Spleen (tissue), 7 donors: ENCODE results near the gene GYG2.
"Not testable (repeated sequence)": the region's sequence is repeated elsewhere in the genome, so short reads cannot be mapped to it uniquely, and the experiment has no call there.

ENCODE experiments used
- CTCF ChIP-seq, 11 experiments: fragments of 200-600 bp in 7 of 11; fragments of 450-650 bp in 4 of 11; sonication (generic) in 4 of 11; IDR thresholded peaks in 8 of 11; conservative IDR thresholded peaks in 3 of 11; 1 replicate in 7 of 11; 2 replicates in 4 of 11; pipeline versions ENCODE4 v1.4.0 to v1.8.0; 2016 to 2021; ENCODE audit warnings: antibody characterized with exemption in 11 of 11, inconsistent platforms in 4 of 11, mild to moderate bottlenecking in 1 of 11
- POLR2A ChIP-seq, 3 donors: fragments of 450-650 bp; IDR thresholded peaks; one replicate each; pipeline ENCODE4 v1.5.1; 2017; ENCODE audit warnings: antibody characterized with exemption in 3 of 3, mild to moderate bottlenecking in 1 of 3
- POLR2AphosphoS5 ChIP-seq, 3 donors: sonication (generic); formaldehyde crosslinking; IDR thresholded peaks; one replicate each; pipeline ENCODE4 v1.5.1; 2017; ENCODE audit warnings: antibody characterized with exemption in 3 of 3
- donor health status: DM: no; HTN: no; CAD: no; lungs with moderate emphysema.
- donor health status: DM: no; HTN: no; CAD: no.
- donor health status: DM: no; HTN: no; CAD: no.

- not testable (repeated sequence) for TF ChIP-seq CTCF (IDR thresholded peaks at IDR 0.05 in 8 of 11, conservative IDR thresholded peaks at IDR 0.05 in 3 of 11); POLR2A (IDR thresholded peaks at IDR 0.05); POLR2AphosphoS5 (IDR thresholded peaks at IDR 0.05)
Observed at GRCh38 chrX:2897690-2898623, 69.2 kb downstream of the GYG2 start.
